ENCODE measurements around the gene FAT2. TPM values are rescaled to one million over a fixed set of nuclear protein-coding genes. Genes with fewer than 3 reads are reported as not detected.

Gene FAT2
- total RNA-seq, 2 donors from 2014 or later, result 5.6 to 22.5 TPM

GRCh38 chr5:151569132-151570046 is 21.7 kb downstream of the FAT2 start:
- Histone ChIP-seq H3K27ac (no peak overlapping the region), H3K27me3 (replicated peaks; ENCODE audit: insufficient read depth) (no peaks in the 10 kb centered on the region), H3K4me1 (replicated peaks) (no peaks in the 10 kb centered on the region), H3K4me3 (no peak overlapping the region), H3K9me3 (no peaks in the 10 kb centered on the region), H3K36me3 (no peaks in the 10 kb centered on the region)
- no peak for DNase-seq (ENCODE audit: low spot score)
- 66% methylated on average over 8 of the region's 8 CpGs for WGBS
- intact Hi-C loops (cut with DNase I), result no loop called here
- TF ChIP-seq CTCF (IDR thresholded peaks at IDR 0.05), result no peak
- TF ChIP-seq POLR2A (IDR thresholded peaks at IDR 0.05), result no peak
- TF ChIP-seq POLR2AphosphoS5 (IDR thresholded peaks at IDR 0.05), result no peak

- Histone ChIP-seq H3K27me3 (replicated peaks; ENCODE audit: insufficient read depth) (no peaks in the 10 kb centered on the region), H3K36me3 (no peaks in the 10 kb centered on the region), H3K9me3 (no peaks in the 10 kb centered on the region), H3K4me3 (no peak overlapping the region), H3K27ac (no peak overlapping the region), H3K4me1 (replicated peaks) (no peaks in the 10 kb centered on the region)
- no peak for DNase-seq (ENCODE audit: low spot score)
- WGBS, result 88% methylated on average over 7 of the region's 7 CpGs
- TF ChIP-seq POLR2AphosphoS5 (IDR thresholded peaks at IDR 0.05) (no peak), POLR2A (IDR thresholded peaks at IDR 0.05) (no peak)
- intact Hi-C loops (cut with DNase I), result no loop called here
Observed at GRCh38 chr5:151568036-151568435, 23.1 kb downstream of the FAT2 start.

GRCh38 chr5:151565971-151566370 is 25.2 kb downstream of the FAT2 start:
- no peak overlapping the region for H3K4me3 ChIP-seq
- intact Hi-C loops (cut with DNase I), result no loop called here
- H3K9me3 ChIP-seq, result no peaks in the 10 kb centered on the region
- DNase-seq (ENCODE audit: low spot score), result no peak
- WGBS, result 93% methylated on average over 11 of the region's 11 CpGs
- no peak overlapping the region for H3K27ac ChIP-seq
- no peaks in the 10 kb centered on the region for H3K27me3 ChIP-seq (replicated peaks; ENCODE audit: insufficient read depth)
- no peaks in the 10 kb centered on the region for H3K36me3 ChIP-seq
- no peaks in the 10 kb centered on the region for H3K4me1 ChIP-seq (replicated peaks)
- TF ChIP-seq POLR2AphosphoS5 (IDR thresholded peaks at IDR 0.05) (no peak), POLR2A (IDR thresholded peaks at IDR 0.05) (no peak), CTCF (IDR thresholded peaks at IDR 0.05) (no peak)

- TF ChIP-seq POLR2A (IDR thresholded peaks at IDR 0.05), result no peak
- no peak for TF ChIP-seq POLR2AphosphoS5 (IDR thresholded peaks at IDR 0.05)
- TF ChIP-seq CTCF (IDR thresholded peaks at IDR 0.05), result no peak
- no peak for DNase-seq (ENCODE audit: low spot score)
- Histone ChIP-seq H3K4me1 (replicated peaks) (no peaks in the 10 kb centered on the region), H3K36me3 (no peaks in the 10 kb centered on the region), H3K4me3 (no peak overlapping the region), H3K9me3 (no peaks in the 10 kb centered on the region), H3K27me3 (replicated peaks; ENCODE audit: insufficient read depth) (no peaks in the 10 kb centered on the region), H3K27ac (no peak overlapping the region)
- intact Hi-C loops (cut with DNase I), result no loop called here
- WGBS, result 74% methylated on average over 8 of the region's 8 CpGs
Observed at GRCh38 chr5:151562019-151562707, 29.0 kb downstream of the FAT2 start.

GRCh38 chr5:151557951-151558350 is 33.2 kb downstream of the FAT2 start:
- Histone ChIP-seq H3K36me3 (no peaks in the 10 kb centered on the region), H3K4me1 (replicated peaks) (no peaks in the 10 kb centered on the region), H3K9me3 (no peaks in the 10 kb centered on the region), H3K27me3 (replicated peaks; ENCODE audit: insufficient read depth) (no peaks in the 10 kb centered on the region), H3K27ac (no peak overlapping the region), H3K4me3 (no peak overlapping the region)
- intact Hi-C loops (cut with DNase I), result no loop called here
- 74% methylated on average over 6 of the region's 6 CpGs for WGBS
- DNase-seq (ENCODE audit: low spot score), result no peak
- TF ChIP-seq POLR2A (IDR thresholded peaks at IDR 0.05), result no peak
- no peak for TF ChIP-seq POLR2AphosphoS5 (IDR thresholded peaks at IDR 0.05)
- no peak for TF ChIP-seq CTCF (IDR thresholded peaks at IDR 0.05)
